IMR-90 (cell line): ENCODE results near the gene PPP1R37.

Experiments
- RAD21 ChIP-seq: IDR thresholded peaks from 2 replicates; pipeline ENCODE4 v1.6.1; 2012; ENCODE audit warnings: low read length, improper control_type of control experiment
- TF ChIP-seq, protein P1 (sequence below): conservative IDR thresholded peaks from 2 replicates; pipeline ENCODE4 v1.5.1; 2012; ENCODE audit warnings: mild to moderate bottlenecking, low read depth, low read length, improper control_type of control experiment

DNA sequence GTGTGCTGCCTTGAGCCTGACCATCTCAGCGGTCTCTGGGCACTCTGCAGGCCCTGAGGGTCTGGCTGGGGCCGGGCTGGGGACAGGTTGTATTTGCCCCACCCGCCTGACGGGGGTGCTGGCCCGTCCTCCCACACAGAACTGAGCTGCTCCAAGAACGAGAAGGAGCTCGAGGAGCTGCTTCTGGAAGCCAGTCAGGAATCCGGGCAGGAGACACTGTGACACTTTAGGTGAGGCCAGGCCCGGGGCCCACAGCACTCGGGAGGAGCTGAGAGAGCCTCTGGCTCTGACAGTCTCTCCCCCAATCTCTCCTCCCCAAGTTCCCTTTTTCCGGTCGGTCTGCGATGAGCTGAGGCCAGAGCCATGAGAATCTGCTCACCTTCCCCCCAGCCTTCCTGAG is 53.3 kb downstream of the PPP1R37 start:
- TF ChIP-seq, protein P1, sequence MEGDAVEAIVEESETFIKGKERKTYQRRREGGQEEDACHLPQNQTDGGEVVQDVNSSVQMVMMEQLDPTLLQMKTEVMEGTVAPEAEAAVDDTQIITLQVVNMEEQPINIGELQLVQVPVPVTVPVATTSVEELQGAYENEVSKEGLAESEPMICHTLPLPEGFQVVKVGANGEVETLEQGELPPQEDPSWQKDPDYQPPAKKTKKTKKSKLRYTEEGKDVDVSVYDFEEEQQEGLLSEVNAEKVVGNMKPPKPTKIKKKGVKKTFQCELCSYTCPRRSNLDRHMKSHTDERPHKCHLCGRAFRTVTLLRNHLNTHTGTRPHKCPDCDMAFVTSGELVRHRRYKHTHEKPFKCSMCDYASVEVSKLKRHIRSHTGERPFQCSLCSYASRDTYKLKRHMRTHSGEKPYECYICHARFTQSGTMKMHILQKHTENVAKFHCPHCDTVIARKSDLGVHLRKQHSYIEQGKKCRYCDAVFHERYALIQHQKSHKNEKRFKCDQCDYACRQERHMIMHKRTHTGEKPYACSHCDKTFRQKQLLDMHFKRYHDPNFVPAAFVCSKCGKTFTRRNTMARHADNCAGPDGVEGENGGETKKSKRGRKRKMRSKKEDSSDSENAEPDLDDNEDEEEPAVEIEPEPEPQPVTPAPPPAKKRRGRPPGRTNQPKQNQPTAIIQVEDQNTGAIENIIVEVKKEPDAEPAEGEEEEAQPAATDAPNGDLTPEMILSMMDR, result no peak
- no peak for TF ChIP-seq RAD21
